UCSD-AML1 (cell line): ENCODE data around the gene HS3ST2.
"Not testable (repeated sequence)": the region's sequence is repeated elsewhere in the genome, so short reads cannot be mapped to it uniquely, and the experiment has no call there.

ENCODE experiments used
- DNase-seq: peaks from one replicate; lab custom pipeline; 2025; ENCODE audit not compliant: unreplicated experiment; lab: John Stamatoyannopoulos, UW

The HS3ST2 gene

DNA sequence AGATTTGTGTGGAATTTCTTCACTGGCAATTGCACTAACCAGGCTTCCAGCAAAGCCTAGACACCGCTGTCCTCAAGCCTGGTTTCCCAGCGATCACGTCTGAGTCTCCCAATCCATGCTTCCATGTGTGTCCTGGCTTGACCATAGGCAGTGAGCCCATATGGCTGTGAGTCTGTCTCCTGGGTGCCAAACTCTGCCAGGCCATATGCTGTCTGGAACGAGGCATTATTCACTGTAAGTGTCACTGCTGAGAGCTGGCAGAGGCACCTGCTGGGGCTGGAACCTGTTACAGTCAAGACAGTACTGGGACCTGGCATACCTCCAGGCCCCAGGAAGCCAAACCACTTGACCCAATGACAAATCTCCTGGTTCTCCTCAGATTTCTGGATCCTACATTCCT, 60.4 kb downstream of the HS3ST2 start:
- no peak for DNase-seq

GRCh38 chr16:22878955-22879354, 65.0 kb downstream of the HS3ST2 start:
- DNase-seq, result no peak

GRCh38 chr16:22879466-22879865, 65.5 kb downstream of the HS3ST2 start:
- DNase-seq, result no peak

GRCh38 chr16:22882981-22883380, 69.0 kb downstream of the HS3ST2 start:
- no peak for DNase-seq

DNA sequence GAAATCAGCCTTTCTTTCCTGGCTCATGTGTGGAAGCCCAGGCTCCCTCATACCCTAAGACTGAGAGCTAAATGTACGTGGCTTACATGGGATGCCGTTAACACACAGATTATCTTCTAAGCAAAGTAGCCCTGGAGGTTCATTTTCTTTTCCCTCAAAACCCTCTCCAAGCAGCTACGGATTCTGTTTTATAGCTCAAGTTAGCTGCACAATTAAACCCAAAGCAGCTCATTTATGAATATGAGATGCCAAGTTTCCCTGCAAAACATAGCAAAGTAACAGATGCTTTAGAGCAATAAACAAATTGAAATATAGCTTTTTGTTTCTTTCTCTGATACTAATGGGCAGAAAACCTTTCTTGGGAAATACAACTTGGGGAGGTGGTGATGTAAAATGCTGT, 72.0 kb downstream of the HS3ST2 start:
- DNase-seq, result no peak

DNA sequence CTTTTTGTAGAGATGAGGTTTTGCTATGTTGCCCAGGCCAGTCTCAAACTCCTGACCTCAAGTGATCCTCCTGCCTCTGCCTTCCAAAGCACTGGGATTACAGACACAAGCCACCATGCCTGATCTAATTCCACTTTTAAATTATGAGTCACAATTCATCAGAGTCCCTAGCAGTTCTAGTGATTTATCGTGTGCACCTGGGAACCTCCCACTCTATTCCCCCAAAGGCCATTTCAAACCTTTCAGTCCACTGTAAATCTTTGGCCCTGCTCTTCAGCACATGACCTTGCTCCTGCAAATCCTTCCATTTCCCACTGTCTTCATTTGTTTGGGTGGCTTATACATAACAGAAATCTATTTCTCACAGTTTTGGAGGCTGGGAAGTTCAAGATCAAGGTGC, 73.0 kb downstream of the HS3ST2 start:
- no peak for DNase-seq

GRCh38 chr16:22887445-22887844, 73.5 kb downstream of the HS3ST2 start:
- DNase-seq, result no peak

GRCh38 chr16:22888791-22889190, 74.8 kb downstream of the HS3ST2 start:
- no peak for DNase-seq

DNA sequence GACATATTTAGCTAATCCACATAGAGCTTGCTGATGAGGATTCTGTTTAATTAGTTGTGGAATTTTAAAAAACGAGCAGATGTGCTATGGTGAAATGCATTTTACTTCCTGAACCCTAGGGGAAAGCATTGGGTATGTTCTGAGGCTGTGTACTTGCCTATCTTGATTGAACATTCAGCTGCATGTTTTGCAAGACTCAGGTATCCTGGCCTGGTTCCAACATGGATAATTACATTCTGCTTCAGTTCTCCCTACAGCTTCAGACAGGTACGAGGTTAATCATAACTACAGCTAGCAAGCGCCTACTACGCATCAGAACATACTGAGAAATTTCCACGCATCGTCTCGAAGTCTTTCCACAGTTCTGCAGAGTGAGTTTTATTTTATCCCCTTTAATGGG, 77.0 kb downstream of the HS3ST2 start:
- DNase-seq, result no peak

GRCh38 chr16:22897184-22897583, 83.2 kb downstream of the HS3ST2 start:
- DNase-seq, result no peak

DNA sequence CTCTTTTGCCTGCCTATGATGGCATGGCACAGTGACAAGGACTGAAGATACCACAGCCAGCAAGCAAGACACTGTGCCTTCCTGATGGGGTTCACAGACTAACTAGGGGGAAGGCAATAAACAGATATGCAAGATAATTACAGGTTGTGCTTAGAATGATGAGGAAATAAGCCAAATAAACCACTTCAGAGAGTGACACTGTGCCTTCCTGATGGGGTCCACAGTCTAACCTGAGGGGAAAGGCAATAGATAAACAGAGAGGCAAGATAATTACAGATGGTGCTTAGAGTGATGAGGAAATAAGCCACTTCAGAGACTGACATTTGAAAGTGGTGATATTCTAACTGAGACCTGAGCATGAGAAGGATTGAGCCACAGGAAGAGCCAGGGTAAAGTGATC, 84.2 kb downstream of the HS3ST2 start:
- DNase-seq, result no peak

GRCh38 chr16:22898874-22899348, 84.9 kb downstream of the HS3ST2 start:
- peak; percentile 72 for DNase-seq

DNA sequence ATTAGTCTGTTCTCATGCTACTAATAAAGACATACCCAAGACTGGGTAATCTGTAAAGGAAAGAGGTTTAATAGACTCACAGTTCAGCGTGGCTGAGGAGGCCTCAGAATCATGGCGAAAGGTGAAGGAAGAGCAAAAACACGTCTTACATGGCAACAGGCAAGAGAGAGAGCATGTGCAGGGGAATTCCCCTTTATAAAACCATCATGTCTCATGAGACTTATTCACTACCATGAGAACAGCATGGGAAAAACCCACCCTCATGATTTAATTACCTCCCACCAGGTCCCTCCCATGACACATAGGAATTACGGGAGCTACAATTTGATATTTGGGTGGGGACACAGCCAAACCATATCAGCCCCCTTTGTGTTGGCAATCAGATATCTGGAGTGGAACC, 85.6 kb downstream of the HS3ST2 start:
- DNase-seq, result not testable (repeated sequence)

- no peak for DNase-seq
Measured at GRCh38 chr16:22900863-22901262, 86.9 kb downstream of the HS3ST2 start.

GRCh38 chr16:22901563-22901962, 87.6 kb downstream of the HS3ST2 start:
- DNase-seq, result no peak

DNA sequence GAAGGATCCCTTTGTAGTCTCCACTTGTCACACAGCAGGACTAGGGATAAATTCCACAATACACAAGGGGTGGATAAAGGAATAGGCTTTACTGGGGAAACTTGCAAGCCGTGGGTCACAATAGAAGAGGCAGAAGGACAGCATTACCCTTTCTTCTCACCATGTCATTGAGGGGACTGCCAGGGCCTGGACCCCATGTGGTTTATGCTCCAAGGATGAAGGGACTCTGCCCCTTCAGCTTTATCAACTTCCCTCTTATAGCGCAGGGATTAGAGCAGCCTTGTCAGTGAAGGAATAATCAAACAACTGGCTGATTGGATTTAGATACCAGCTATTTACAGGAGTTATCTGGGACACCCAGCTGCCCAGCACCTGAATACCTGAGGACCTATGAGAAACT, 89.8 kb downstream of the HS3ST2 start:
- no peak for DNase-seq

DNA sequence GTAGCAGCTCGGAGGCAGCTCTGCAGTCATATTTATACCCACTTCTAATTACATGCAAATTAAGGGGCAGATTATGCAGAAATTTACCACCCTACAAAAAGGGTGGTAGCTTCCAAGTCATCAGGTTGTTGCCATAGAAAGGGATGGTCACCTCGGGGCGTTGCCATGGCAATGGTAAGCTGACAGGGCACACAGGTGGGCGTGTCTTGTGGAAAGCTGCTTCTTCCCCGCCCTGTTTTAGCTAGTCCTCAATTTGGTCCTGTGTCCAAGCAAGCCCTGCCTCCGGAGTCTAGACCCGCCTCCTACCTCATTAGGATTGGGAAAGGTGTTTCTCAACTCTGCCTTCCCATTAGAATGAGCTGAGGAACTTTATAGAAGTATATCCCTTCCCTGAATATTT, 98.7 kb downstream of the HS3ST2 start:
- no peak for DNase-seq

GRCh38 chr16:22915003-22915402, 101.0 kb downstream of the HS3ST2 start:
- no peak for DNase-seq

DNA sequence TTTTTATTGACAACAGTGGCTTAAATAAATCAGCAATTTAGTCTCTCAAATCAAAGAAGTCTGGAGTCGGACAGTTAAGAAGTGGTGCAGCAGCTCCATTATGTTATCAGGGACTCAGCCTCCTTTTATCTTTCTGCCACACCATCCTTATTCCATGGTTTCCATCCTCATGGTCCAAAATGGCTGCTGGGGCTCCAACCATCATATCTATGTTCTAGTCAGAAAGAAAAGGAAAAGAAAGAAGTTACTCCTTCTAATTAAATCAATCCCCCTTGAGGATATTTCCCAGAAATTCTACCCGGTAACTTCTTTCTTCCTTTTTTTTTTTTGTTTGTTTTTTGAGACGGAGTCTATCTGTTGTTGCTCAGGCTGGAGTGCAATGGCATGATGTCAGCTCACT, 109.5 kb downstream of the HS3ST2 start:
- no peak for DNase-seq

- no peak for DNase-seq
Measured at GRCh38 chr16:22924492-22924891, 110.5 kb downstream of the HS3ST2 start.

- no peak for DNase-seq
Measured at GRCh38 chr16:22926105-22926751, 112.3 kb downstream of the HS3ST2 start.

DNA sequence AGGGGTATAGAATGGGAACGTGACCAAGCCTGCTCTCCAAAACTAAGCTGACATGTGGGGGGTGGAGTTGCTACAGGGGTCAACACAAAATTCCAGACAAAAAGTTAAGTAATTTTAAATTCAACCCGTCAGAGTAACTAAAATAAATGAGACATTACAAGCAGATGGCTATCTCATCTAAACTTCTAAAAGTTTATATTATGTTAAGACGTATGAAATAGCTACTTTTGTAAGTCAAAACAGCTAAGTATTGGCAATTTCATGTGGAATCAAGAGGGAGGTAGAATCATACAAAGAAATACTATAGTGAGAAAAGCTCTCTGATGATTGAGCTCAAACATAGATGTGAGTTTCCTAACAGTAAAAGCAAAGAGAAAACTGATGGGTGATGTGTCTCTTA, 113.3 kb downstream of the HS3ST2 start:
- no peak for DNase-seq

DNA sequence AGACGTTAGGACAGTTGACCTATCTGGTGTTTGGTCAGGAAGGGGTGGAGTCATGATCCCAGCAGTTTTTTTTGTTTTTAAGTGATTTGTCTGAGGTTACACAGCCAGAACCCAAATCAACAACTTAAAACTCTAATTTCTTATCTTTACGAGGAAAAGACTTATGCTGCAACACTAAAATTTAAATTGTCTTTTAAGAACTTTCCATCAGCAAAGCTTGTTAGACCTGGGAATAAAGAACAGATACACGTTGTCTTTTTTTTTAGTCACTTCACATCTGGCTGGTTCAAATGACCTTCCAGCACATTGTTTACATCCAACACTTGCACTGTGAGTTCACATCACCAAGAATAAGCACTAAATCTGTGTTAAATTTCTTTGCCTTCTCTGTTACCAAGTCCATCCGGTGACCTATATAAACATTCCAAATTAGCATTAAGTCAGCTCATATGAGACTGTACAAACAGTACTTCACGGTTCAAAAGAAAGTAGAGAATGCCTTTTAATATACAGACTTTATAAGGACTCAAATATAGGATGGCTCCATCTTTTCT, 115.0 kb downstream of the HS3ST2 start:
- DNase-seq, result no peak
